Omental fat pad (tissue), 4 donors: ENCODE measurements around the gene BCHE. TPM values are rescaled to one million over a fixed set of nuclear protein-coding genes. Genes with fewer than 3 reads are reported as not detected.

Source experiments
- ATAC-seq: fragments of 150-250 bp; one replicate; pipeline ENCODE4 v1.9.1; 2016; ENCODE audit warnings: mild to moderate bottlenecking, moderate library complexity; ENCODE audit not compliant: low FRiP score
- DNase-seq: peaks from one replicate; pipeline ENCODE4 v3.0.0-alpha.2; 2019; ENCODE audit warnings: low spot score
- CTCF ChIP-seq, 3 donors: fragments of 450-650 bp; IDR thresholded peaks; one replicate each; pipeline ENCODE4 v1.5.1; 2016 to 2017; ENCODE audit warnings: antibody characterized with exemption in 3 of 3, mild to moderate bottlenecking in 3 of 3, moderate library complexity in 2 of 3
- total RNA-seq, 4 donors: library from RNA; depleted of rRNA; stranded (reverse); fragments of >200 nt; gene quantifications; one replicate each; pipeline ENCODE4 v1.1.0, GENCODE V29; 2016

The BCHE gene
- total RNA-seq, 4 donors from 2014 or later: 17.8 to 205 (median 33.4) TPM

- TF ChIP-seq CTCF (IDR thresholded peaks at IDR 0.05): no peak
- no peak for ATAC-seq
- no peak for DNase-seq
Measured at GRCh38 chr3:165759041-165759440, 78.2 kb downstream of the BCHE start.

GRCh38 chr3:165755571-165755970 is 81.7 kb downstream of the BCHE start:
- DNase-seq (no peak), ATAC-seq (no peak)
- no peak for TF ChIP-seq CTCF (IDR thresholded peaks at IDR 0.05)

GRCh38 chr3:165754219-165755007 is 82.8 kb downstream of the BCHE start:
- no peak for DNase-seq
- no peak for ATAC-seq
- TF ChIP-seq CTCF (IDR thresholded peaks at IDR 0.05): no peak

- DNase-seq: no peak
- peak; percentile 80 for ATAC-seq
- no peak for TF ChIP-seq CTCF (IDR thresholded peaks at IDR 0.05)
Measured at GRCh38 chr3:165753560-165753959, 83.7 kb downstream of the BCHE start.

GRCh38 chr3:165751637-165752036 is 85.6 kb downstream of the BCHE start:
- DNase-seq: no peak
- ATAC-seq: no peak
- no peak for TF ChIP-seq CTCF (IDR thresholded peaks at IDR 0.05)

- ATAC-seq (no peak), DNase-seq (no peak)
- TF ChIP-seq CTCF (IDR thresholded peaks at IDR 0.05): no peak
Measured at GRCh38 chr3:165749821-165750220, 87.4 kb downstream of the BCHE start.

- TF ChIP-seq CTCF (IDR thresholded peaks at IDR 0.05): no peak
- no peak for ATAC-seq
- no peak for DNase-seq
Measured at GRCh38 chr3:165749241-165749640, 88.0 kb downstream of the BCHE start.
